ENCODE measurements around the gene CRYBB3.
"Not testable (repeated sequence)": the region's sequence is repeated elsewhere in the genome, so short reads cannot be mapped to it uniquely, and the experiment has no call there.

Gene CRYBB3

DNA sequence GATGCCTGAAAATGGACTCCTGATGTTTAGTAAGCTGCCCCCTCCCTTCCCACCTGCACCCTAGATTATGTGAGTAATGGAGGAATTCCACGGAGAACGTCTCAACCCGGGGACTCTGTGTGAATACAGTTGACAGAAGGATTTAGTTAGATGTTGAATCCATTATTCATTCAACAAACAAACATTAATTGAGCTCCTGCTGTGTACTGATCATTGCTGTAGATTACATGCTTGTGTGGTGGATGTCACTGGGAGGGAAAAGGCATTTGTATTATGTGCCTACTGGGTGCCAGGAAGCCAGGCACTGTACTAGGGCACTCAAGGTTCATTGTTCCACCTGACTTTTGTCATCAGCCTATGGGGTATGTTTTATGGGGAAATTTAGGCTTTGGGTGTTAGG, 22.9 kb upstream of the CRYBB3 start:
- H3K27me3 ChIP-seq (ENCODE audit: control insufficient read depth in 1 of 2, insufficient read depth in 2 of 2, low read length in 2 of 2), result no peaks in the 10 kb centered on the region
- no peak overlapping the region for H3K27ac ChIP-seq (ENCODE audit: low read length)
- no peak overlapping the region for H3K9ac ChIP-seq (ENCODE audit: low read length in 2 of 2)
- H3K9me3 ChIP-seq (ENCODE audit: control insufficient read depth in 2 of 2, low read length in 2 of 2), result peaks cover 0 to 8% of the 10 kb centered on the region in 2 donors
- H3K4me3 ChIP-seq (ENCODE audit: low read length in 2 of 2), result no peak overlapping the region
- H3K4me1 ChIP-seq (ENCODE audit: control insufficient read depth, insufficient read depth, low read length), result no peaks in the 10 kb centered on the region
- H3K36me3 ChIP-seq (ENCODE audit: control insufficient read depth in 2 of 2, insufficient read depth in 2 of 2, low read length in 2 of 2), result peaks cover 6 to 26% of the 10 kb centered on the region in 2 donors

DNA sequence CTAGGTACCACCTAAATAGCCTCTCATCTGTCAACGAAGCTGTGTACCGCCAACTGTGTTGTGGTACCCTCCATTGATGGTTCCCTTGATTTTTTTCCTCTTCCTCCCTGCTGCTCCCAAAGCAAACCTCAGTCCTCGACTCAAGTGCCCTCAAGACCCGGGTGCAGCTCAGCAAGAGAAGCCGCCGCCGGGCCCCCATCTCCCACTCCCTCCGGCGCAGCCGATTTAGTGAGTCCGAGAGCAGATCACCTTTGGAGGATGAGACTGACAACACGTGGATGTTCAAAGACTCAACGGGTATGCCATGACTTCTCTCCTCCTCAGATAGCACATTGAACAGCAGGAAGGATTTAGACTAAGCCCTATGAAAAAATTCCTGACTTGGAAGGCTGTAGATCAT, 22.4 kb upstream of the CRYBB3 start:
- Histone ChIP-seq H3K27me3 (ENCODE audit: control insufficient read depth in 1 of 2, insufficient read depth in 2 of 2, low read length in 2 of 2) (no peaks in the 10 kb centered on the region), H3K27ac (ENCODE audit: low read length) (no peak overlapping the region), H3K4me3 (ENCODE audit: low read length in 2 of 2) (no peak overlapping the region), H3K4me1 (ENCODE audit: control insufficient read depth, insufficient read depth, low read length) (no peaks in the 10 kb centered on the region), H3K36me3 (ENCODE audit: control insufficient read depth in 2 of 2, insufficient read depth in 2 of 2, low read length in 2 of 2) (peaks cover 6 to 25% of the 10 kb centered on the region in 2 donors), H3K9ac (ENCODE audit: low read length in 2 of 2) (no peak overlapping the region), H3K9me3 (ENCODE audit: control insufficient read depth in 2 of 2, low read length in 2 of 2) (peaks cover 0 to 8% of the 10 kb centered on the region in 2 donors)

DNA sequence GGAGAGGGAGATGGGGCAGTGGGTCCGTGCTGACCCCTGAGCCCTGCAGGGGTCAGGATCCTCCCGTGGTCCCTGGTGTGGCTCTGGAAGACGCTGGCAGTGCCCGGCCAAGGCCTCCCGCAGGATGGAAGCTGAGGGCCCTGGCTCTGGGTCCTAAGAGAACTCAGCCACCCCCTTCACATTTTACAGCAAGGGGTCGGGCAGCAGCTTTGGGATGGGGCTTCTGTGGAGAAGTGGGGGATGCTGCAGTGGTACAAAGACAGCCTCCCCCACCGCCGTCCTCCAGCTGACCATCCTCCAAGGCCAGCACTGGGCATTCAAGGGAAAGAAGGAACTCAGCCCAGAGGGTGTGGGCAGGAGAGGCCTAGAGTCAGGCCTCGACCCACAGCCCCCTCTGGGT, 21.8 kb upstream of the CRYBB3 start:
- peaks cover 0 to 8% of the 10 kb centered on the region in 2 donors for H3K9me3 ChIP-seq (ENCODE audit: control insufficient read depth in 2 of 2, low read length in 2 of 2)
- no peaks in the 10 kb centered on the region for H3K27me3 ChIP-seq (ENCODE audit: control insufficient read depth in 1 of 2, insufficient read depth in 2 of 2, low read length in 2 of 2)
- H3K36me3 ChIP-seq (ENCODE audit: control insufficient read depth in 2 of 2, insufficient read depth in 2 of 2, low read length in 2 of 2), result peaks cover 6 to 28% of the 10 kb centered on the region in 2 donors
- no peak overlapping the region for H3K27ac ChIP-seq (ENCODE audit: low read length)
- no peaks in the 10 kb centered on the region for H3K4me1 ChIP-seq (ENCODE audit: control insufficient read depth, insufficient read depth, low read length)
- no peak overlapping the region for H3K4me3 ChIP-seq (ENCODE audit: low read length in 2 of 2)
- H3K9ac ChIP-seq (ENCODE audit: low read length in 2 of 2), result no peak overlapping the region

DNA sequence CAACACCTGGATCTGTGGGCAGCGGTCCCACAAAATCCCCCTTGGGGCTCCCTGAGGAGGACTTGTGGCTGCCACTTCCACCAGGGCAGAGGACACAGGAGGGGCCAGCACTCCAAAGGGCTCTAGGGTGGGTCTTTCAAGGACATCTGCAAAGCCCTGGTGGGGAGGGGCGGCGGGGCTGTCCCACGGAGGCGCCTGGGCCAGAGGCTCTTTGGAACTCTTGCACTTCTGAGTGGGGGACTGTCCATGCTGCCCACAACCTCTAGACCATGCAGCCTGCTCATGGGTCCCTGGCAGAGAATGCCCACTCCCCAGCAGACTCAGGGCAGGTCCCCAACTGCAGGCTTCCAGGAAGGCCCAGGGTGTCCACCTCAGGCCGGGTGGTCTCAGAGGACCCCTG, 21.3 kb upstream of the CRYBB3 start:
- H3K9ac ChIP-seq (ENCODE audit: low read length in 2 of 2); H3K4me3 ChIP-seq (ENCODE audit: low read length in 2 of 2); H3K27me3 ChIP-seq (ENCODE audit: control insufficient read depth in 1 of 2, insufficient read depth in 2 of 2, low read length in 2 of 2); H3K27ac ChIP-seq (ENCODE audit: low read length); H3K9me3 ChIP-seq (ENCODE audit: control insufficient read depth in 2 of 2, low read length in 2 of 2); H3K4me1 ChIP-seq (ENCODE audit: control insufficient read depth, insufficient read depth, low read length): not testable (repeated sequence)
- peaks cover 6 to 29% of the 10 kb centered on the region in 2 donors for H3K36me3 ChIP-seq (ENCODE audit: control insufficient read depth in 2 of 2, insufficient read depth in 2 of 2, low read length in 2 of 2)

DNA sequence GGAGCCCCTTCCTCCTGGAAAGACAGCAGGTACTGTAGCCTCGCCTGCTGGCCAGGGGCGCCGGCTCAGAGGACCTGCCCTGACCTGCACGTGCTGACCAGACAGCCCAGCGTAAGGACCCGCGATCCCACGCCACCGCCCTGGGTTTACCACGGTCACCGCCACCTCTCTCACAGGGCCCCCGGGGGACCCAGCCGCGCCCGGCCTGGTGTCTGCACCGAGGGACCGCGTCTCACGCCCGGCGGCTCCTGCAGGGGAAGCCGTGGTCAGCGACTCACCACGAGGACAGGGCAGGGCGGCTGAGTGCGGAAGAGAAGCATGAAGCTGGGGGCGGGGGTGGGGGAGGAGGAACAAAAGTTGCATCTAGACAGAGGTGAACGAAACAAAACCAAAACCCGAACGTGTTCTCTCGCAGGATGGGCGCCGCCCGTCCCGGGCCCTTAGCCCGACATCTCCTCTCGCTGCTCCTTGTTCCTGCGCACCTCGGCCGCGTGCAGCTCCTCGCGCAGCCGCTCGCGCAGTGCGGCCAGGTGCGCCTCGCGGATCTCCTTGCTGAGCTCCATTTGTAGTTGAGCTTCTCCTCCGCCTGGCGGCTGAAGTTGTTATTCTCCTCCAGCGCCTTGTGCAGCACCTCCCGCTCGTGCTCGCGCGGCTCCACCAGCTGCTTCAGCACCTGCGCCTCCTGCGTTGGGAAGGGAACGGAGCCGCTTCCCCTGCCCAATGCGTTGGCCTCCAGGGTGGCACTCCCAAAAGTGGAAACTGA, 20.6 kb upstream of the CRYBB3 start:
- H3K9ac ChIP-seq (ENCODE audit: low read length in 2 of 2); H3K27me3 ChIP-seq (ENCODE audit: control insufficient read depth in 1 of 2, insufficient read depth in 2 of 2, low read length in 2 of 2); H3K9me3 ChIP-seq (ENCODE audit: control insufficient read depth in 2 of 2, low read length in 2 of 2); H3K4me1 ChIP-seq (ENCODE audit: control insufficient read depth, insufficient read depth, low read length); H3K4me3 ChIP-seq (ENCODE audit: low read length in 2 of 2); H3K27ac ChIP-seq (ENCODE audit: low read length): not testable (repeated sequence)
- peaks cover 6 to 28% of the 10 kb centered on the region in 2 donors for H3K36me3 ChIP-seq (ENCODE audit: control insufficient read depth in 2 of 2, insufficient read depth in 2 of 2, low read length in 2 of 2)

DNA sequence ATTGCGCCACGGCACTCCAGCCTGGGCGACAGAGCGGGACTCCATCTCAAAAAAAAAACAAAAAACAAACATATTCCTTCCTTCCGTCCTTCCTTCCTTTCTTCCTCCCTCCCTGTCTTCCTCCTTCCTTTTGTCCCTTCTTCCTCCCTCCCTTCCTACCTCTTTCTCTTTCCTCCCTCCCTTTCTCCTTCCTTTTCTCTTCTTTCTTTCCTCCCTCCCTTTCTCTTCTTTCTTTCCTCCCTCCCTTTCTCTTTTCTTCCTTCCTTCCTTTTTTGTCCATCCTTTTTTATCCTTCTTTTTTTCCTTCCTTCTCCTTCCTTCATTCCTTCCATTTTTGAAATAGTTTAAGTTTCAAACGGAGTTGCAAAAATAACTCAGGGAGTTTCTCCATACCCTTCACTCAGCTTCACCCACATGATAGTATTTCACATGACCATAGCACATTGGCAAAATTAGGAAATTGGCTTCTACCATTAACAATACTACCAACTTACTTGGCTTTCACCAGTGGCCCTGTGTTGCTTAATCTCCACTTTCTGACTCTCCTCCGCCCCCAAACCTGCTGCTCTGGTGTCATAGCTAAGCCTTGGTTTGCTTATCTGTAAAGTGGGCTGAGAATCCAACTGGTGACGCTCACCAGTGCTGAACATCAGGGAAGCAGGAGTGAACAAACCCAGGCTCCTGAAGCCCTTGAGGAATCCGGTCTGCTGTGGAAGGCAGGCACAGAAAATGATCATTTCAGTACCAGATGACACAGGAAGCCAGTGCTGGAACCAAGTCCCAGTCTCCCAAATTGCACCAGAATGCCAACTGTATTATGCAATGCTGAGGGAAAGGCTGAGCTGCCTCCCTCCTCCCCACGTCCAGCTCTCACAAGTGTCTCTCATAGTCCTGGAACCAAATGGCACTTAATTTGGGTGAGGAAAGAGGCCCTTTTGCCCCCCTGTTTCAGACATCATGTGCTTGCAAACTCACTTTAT, 17.2 kb upstream of the CRYBB3 start:
- Histone ChIP-seq H3K27me3 (ENCODE audit: control insufficient read depth in 1 of 2, insufficient read depth in 2 of 2, low read length in 2 of 2) (no peaks in the 10 kb centered on the region), H3K4me1 (ENCODE audit: control insufficient read depth, insufficient read depth, low read length) (no peaks in the 10 kb centered on the region), H3K27ac (ENCODE audit: low read length) (no peak overlapping the region), H3K36me3 (ENCODE audit: control insufficient read depth in 2 of 2, insufficient read depth in 2 of 2, low read length in 2 of 2) (peaks cover 0 to 22% of the 10 kb centered on the region in 2 donors), H3K9me3 (ENCODE audit: control insufficient read depth in 2 of 2, low read length in 2 of 2) (peaks cover 0 to 8% of the 10 kb centered on the region in 2 donors), H3K4me3 (ENCODE audit: low read length in 2 of 2) (no peak overlapping the region), H3K9ac (ENCODE audit: low read length in 2 of 2) (no peak overlapping the region)

DNA sequence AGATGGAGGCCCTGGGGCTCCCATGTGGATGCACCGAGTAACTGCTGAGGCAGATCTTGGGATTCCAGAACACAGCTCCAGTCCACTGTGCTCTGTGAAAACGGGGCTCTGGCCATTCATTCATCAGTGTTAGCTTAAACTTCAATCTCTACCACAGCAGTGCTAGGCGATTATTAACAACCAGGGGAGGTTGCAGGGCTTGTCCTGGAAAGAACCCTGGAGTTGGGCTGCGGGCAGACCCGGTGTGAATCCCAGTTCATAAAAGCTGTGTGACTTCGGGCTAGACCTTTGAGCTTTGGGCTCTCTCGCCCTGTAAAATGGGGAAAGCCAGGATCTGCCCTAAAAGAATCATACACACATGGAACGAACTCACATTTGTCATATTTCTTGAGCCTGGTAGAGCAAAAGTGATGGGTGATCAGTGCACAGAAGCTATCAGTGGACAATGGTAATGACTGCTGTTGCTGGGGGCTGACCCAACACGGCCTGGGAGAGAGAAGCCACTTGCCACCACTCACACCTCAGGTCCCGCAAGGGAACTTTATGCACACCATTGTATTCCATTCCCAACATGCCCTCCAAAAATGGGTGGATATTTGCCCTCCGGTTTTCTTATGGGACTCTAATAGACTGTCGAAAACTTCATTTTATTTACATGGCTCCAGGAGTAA, 15.6 kb upstream of the CRYBB3 start:
- Histone ChIP-seq H3K27me3 (ENCODE audit: control insufficient read depth in 1 of 2, insufficient read depth in 2 of 2, low read length in 2 of 2) (no peaks in the 10 kb centered on the region), H3K9me3 (ENCODE audit: control insufficient read depth in 2 of 2, low read length in 2 of 2) (peaks cover 0 to 8% of the 10 kb centered on the region in 2 donors), H3K9ac (ENCODE audit: low read length in 2 of 2) (no peak overlapping the region), H3K27ac (ENCODE audit: low read length) (no peak overlapping the region), H3K36me3 (ENCODE audit: control insufficient read depth in 2 of 2, insufficient read depth in 2 of 2, low read length in 2 of 2) (peaks cover 0 to 22% of the 10 kb centered on the region in 2 donors), H3K4me3 (ENCODE audit: low read length in 2 of 2) (no peak overlapping the region), H3K4me1 (ENCODE audit: control insufficient read depth, insufficient read depth, low read length) (no peaks in the 10 kb centered on the region)

DNA sequence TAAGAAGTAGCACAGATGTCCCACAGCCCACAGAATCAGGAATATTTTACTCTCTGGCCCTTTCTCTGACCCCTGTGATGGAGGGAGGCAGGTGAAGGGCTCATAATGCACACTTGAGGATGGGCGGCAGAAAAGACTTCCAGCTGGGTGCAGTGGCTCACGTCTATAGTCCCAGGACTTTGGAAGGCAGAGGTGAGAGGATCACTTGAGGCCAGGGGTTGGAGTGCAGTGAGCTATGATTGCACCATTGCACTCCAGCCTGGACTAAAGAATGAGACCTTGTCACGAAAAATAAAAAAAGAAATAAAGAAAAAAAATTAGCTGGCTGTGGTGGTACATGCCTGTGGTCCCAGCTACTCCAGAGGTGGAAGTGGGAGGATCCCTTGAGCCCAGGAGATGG, 13.5 kb upstream of the CRYBB3 start:
- H3K9me3 ChIP-seq (ENCODE audit: control insufficient read depth in 2 of 2, low read length in 2 of 2), result no peaks in the 10 kb centered on the region
- no peak overlapping the region for H3K4me3 ChIP-seq (ENCODE audit: low read length in 2 of 2)
- no peaks in the 10 kb centered on the region for H3K4me1 ChIP-seq (ENCODE audit: control insufficient read depth, insufficient read depth, low read length)
- peaks cover 0 to 22% of the 10 kb centered on the region in 2 donors for H3K36me3 ChIP-seq (ENCODE audit: control insufficient read depth in 2 of 2, insufficient read depth in 2 of 2, low read length in 2 of 2)
- H3K27ac ChIP-seq (ENCODE audit: low read length), result no peak overlapping the region
- no peaks in the 10 kb centered on the region for H3K27me3 ChIP-seq (ENCODE audit: control insufficient read depth in 1 of 2, insufficient read depth in 2 of 2, low read length in 2 of 2)
- H3K9ac ChIP-seq (ENCODE audit: low read length in 2 of 2), result no peak overlapping the region

DNA sequence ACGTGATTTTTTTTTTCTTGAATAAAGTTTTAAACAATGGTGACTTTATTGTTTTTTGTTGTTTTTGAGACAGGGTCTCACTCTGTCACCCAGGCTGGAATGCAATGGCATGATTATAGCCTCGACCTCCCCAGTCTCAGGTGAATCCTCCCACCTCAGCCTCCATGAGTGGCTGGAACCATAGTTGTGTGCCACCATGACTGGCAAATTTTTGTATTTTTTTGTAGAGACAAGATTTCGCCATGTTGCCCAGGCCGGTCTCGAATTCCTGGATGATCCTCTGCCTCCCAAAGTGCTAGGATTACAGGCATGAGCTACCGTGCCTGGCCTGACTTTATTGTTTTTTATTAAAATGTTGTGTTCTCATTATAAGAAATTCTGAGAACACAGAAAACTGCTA, 12.2 kb upstream of the CRYBB3 start:
- Histone ChIP-seq H3K27me3 (ENCODE audit: control insufficient read depth in 1 of 2, insufficient read depth in 2 of 2, low read length in 2 of 2) (no peaks in the 10 kb centered on the region), H3K4me3 (ENCODE audit: low read length in 2 of 2) (no peak overlapping the region), H3K27ac (ENCODE audit: low read length) (no peak overlapping the region), H3K9me3 (ENCODE audit: control insufficient read depth in 2 of 2, low read length in 2 of 2) (no peaks in the 10 kb centered on the region), H3K4me1 (ENCODE audit: control insufficient read depth, insufficient read depth, low read length) (no peaks in the 10 kb centered on the region), H3K9ac (ENCODE audit: low read length in 2 of 2) (no peak overlapping the region), H3K36me3 (ENCODE audit: control insufficient read depth in 2 of 2, insufficient read depth in 2 of 2, low read length in 2 of 2) (peaks cover 4 to 33% of the 10 kb centered on the region in 2 donors)

DNA sequence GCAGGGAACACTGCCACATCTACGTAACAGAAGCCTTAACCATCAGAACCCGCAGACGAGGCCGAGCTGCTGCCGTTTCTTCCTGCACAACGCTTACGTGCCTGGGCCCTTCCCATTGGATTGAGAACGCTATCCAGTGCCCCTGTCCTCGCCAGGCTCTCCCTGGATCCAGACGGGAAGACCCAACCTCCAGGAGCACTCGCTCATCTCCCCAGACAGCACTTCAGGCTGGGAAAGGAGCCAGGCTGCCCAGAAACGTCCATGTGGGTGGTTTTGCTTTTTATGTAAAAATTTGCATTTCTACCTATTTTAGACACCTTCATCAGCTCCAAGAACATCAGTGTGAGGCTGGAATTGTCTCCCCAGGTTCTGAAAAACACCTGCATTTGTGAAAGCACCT, 7.3 kb upstream of the CRYBB3 start:
- no peak overlapping the region for H3K4me3 ChIP-seq (ENCODE audit: low read length in 2 of 2)
- peaks cover 4 to 26% of the 10 kb centered on the region in 2 donors for H3K36me3 ChIP-seq (ENCODE audit: control insufficient read depth in 2 of 2, insufficient read depth in 2 of 2, low read length in 2 of 2)
- H3K4me1 ChIP-seq (ENCODE audit: control insufficient read depth, insufficient read depth, low read length), result no peaks in the 10 kb centered on the region
- H3K27ac ChIP-seq (ENCODE audit: low read length), result no peak overlapping the region
- H3K9me3 ChIP-seq (ENCODE audit: control insufficient read depth in 2 of 2, low read length in 2 of 2), result no peaks in the 10 kb centered on the region
- no peaks in the 10 kb centered on the region for H3K27me3 ChIP-seq (ENCODE audit: control insufficient read depth in 1 of 2, insufficient read depth in 2 of 2, low read length in 2 of 2)
- H3K9ac ChIP-seq (ENCODE audit: low read length in 2 of 2), result no peak overlapping the region

All from stomach smooth muscle (tissue), 2 donors.